Activated CD4-positive, alpha-beta T cell treated with anti-CD3 and anti-CD28 coated beads for 36 hours (primary cell): ENCODE measurements around the gene ZNF138. TPM values are rescaled to one million over a fixed set of nuclear protein-coding genes. Genes with fewer than 3 reads are reported as not detected.

Experiments used
- total RNA-seq, 2 experiments: library from RNA; stranded (reverse); gene quantifications; one replicate each; pipeline ENCODE4 v1.2.3, GENCODE V29; 2021

The ZNF138 gene
- total RNA-seq, 2 experiments from 2014 or later: 12.0 to 19.6 TPM

Other genes starting within 250 kb of the ZNF138 start
- gene ZNF680, start 231.4 kb upstream of the ZNF138 start, total RNA-seq: 10 to 100 TPM; 12.5 to 12.6 TPM
- gene ZNF107, start 128.3 kb upstream of the ZNF138 start, total RNA-seq: 10 to 100 TPM; 16.5 to 19.7 TPM
- gene ZNF273, start 108.8 kb downstream of the ZNF138 start, total RNA-seq: 10 to 100 TPM; 12.5 to 13.3 TPM
- 1 to 10 TPM; 3.5 to 6.2 TPM for gene ZNF117, start 196.6 kb downstream of the ZNF138 start, total RNA-seq
- gene ERV3-1, start 212.3 kb downstream of the ZNF138 start, total RNA-seq: 1 to 10 TPM; 6.3 to 8.9 TPM